NCI-H1694 (cell line): ENCODE measurements around the gene BPGM.
"Not testable (repeated sequence)": the region's sequence is repeated elsewhere in the genome, so short reads cannot be mapped to it uniquely, and the experiment has no call there.

Experiments
- DNase-seq: peaks from one replicate; lab custom pipeline; 2025; lab: John Stamatoyannopoulos, UW

Gene BPGM

GRCh38 chr7:134632052-134632451 is 14.6 kb upstream of the BPGM start:
- no peak for DNase-seq

DNA sequence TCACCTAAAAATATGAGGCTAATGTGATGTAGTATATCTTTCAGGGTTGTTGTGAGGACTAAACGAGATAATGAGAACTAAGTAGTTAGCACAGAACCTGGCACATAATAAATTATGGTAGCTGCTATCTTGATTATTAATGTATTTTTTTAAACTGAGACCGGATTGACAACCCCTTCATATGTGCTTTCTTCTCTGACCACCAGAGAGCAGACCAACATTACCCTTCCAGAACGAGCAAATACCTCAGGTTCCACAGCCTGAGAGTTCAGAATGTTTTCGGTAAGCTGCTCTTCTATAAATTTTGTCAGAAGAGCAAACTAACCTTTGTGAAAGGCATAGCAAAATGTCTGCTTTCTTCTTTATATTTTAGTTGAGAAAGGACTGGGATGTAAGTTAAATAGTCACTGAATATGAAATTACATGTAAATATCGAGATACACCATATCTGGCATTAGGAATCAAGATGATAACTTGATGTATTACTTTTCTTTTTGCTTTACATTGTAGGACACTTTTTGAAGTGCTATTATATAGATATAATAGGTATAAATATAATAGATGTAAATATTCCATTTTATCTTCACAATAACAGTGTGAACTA is 13.6 kb upstream of the BPGM start:
- peak; percentile 6 for DNase-seq

DNA sequence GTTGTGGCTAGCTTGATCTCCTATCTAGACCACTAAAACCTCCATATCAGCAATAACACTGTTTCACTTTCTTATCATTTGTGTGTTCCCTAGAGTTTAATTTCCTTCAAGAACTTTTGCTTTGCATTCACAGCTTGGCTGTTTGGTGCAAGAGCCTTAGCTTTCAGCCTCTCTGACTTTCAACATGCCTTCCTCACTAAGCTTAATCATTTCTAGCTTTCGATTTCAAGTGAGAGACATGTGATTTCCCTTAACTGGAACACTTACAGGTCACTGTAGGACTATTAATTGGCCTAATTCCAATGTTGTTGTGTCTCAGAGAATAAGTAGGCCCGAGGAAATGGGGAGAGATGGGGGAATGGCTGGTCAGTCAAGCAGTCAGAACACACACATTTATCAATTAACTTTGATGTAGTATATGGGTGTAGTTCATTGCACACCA is 10.6 kb upstream of the BPGM start:
- no peak for DNase-seq

DNA sequence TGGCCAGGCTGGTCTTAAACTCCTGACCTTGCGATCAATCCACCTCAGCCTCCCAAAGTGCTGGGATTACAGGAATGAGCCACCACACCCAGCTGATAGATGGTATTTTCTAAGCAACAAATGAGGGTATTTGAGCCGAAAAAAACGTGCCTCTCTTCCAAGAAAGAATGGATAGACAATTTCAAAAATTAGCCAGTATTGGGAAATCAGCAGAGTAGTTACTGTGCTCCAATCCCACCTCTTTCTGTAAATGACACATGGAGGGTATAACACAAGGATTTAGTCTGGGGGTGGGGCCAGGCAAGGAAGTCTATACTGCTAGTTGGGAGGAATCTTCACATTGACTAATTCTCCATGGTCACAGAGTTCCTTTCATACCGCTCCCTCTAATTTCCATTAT is 9.2 kb upstream of the BPGM start:
- no peak for DNase-seq

DNA sequence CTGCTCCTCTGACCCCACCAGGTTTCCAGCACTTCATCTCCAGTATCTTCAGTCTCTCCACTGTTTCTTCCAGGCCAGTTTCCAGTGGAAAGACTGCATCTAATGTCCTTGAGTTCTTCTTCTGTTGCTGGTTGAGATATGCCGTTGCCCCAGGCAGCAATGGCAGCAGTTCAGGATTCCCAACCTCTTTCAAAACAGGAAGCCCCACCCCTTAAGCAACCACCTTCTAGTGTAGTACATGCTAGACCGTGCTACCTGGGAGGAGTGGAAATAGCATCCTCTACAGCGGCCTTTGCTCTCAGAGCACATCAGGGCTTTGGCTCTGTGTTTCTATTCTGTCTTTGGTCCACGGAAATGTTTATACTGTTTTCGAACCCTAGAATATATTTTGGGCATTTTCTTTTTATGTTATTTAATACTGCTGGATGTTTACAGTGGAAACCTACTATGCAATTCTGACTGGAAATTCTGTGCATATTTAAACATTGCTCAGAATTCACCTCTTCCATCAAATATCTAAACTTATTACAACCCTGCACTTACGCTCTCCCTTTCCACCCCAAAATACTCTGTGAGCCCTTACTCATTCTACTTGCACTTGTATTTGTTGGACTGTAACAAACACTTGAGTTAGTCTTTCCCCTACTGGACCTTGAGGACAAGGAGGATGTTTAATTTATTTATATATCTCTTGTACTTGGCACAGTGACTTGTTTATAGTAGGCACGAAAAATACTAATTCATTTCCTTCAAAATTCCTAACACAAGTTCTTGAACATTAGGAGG is 8.5 kb upstream of the BPGM start:
- no peak for DNase-seq

DNA sequence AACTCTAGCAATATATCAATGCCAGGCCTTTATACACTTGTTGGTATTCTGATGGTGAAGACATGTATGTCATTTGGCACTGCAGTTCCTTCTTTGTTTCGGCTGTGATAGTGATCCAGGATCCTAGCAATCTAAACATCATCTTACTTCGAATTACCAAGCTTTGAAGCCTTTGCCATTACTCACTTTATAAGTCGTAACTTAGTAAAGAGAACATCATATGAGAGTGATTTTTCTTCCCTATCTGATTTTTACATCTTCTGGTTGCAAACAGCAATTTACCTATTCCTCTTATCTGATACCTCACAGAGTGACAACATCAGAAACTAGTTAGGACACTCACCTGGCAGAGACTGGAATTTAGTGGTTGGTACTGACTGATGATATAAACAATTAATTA is 7.6 kb upstream of the BPGM start:
- DNase-seq = no peak

DNA sequence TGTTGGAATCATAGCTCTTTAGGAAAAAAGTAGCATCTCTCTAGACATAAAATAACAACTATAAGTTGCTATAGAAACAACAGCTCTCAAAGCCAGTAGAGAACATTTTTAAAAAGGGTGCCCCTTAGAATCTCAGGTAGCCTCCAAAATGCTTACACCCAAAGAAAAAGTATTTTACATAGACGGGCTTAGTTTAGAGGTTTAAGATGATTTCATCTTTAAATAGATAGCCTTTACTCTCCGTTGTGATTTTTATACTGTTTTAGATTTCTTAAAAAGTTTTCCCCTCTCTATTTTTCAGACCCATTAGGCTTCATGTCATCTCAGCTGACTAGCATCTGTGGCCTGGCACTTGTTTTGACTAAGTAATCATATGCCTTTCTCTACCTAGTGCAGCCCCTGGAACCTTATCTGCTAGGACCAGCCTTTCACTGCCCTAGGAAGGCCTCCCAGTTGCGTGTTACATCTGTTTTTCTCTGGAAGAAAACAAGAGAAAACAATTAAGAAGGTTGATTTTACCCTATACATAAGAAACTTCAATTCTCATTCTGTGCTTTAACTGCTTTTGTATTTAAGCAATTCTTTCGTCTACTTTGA is 6.9 kb upstream of the BPGM start:
- no peak for DNase-seq

- DNase-seq = no peak
Observed at GRCh38 chr7:134640842-134641715, 5.6 kb upstream of the BPGM start.

- not testable (repeated sequence) for DNase-seq
Observed at GRCh38 chr7:134641981-134642380, 4.7 kb upstream of the BPGM start.

DNA sequence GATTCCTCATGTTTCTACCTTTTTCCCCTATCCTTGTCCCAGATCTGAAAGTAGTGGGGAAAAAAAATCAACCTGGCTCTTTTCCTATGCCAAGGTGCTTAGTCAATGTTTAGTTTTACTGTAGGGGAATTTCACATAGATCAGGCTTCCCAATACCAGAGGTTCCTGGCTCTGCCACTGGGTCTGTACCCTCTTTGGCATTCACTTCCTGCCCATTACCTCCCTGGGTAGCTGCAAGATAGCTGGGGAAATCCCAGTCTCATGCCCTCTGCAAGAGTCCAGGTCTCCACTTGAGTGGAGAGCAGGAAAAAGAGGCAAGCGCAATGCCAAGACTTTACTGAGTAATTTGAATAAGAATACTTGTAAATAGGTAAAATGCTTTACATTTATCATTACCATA is 3.5 kb upstream of the BPGM start:
- DNase-seq = no peak

DNA sequence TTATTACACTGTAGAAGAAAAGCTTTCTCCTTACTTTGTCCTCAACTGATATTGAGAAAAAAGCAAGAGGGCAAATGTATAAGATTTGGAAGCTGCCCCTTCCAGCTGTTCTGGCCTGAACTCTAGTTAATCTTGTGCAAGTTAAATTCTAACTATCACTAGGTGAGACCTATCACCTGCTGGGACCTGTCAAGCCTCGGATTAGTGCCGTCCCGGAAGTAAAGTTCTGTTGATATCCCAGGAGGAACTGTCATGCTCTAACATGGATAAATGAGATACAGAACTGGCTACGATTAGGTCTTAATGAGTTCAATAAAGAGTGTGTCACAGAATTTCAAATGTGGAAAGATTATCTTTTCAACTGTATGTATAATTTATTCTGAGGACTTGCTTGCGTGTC is 1.2 kb upstream of the BPGM start:
- no peak for DNase-seq

DNA sequence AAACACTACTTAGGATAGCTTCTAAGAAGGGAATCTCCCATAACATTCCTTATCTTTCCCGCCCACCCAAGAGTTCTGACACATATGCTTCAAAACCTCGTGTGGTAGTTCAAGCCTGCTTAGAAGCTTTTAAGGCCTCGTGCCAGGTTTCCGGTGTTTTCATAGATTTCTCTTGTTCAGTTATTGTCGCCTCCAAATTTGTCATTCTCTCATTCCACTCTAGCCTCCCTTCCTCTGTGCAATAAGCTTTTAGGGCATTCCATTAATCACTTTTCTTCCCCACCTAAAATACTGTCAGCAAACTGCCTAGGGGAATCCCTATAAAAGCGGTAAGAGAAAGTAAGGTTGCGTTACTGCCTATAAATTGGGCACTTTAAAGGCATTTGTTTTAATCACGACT is 718 bp upstream of the BPGM start:
- DNase-seq = no peak

GRCh38 chr7:134648456-134648855 is 1.8 kb downstream of the BPGM start:
- DNase-seq = no peak

GRCh38 chr7:134649226-134649775 is 2.6 kb downstream of the BPGM start:
- DNase-seq = no peak

DNA sequence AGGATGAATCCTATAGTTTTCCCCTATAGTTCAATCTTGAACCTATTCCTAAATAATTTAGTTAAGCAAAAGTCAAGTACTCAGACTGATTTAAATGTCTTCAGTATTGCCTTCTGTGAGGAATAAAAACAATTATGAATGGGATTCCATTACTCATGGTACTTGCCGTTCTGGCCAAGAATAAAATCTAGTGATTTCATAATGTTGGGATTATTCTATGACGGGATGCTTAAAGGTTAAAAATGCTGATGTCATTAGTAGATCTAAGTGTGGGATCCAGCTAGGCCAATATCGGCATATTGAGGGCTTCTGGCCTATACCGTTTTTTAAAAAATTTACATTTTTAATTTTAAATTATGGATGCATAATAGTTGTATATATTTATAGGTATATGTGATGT is 5.3 kb downstream of the BPGM start:
- DNase-seq = no peak

DNA sequence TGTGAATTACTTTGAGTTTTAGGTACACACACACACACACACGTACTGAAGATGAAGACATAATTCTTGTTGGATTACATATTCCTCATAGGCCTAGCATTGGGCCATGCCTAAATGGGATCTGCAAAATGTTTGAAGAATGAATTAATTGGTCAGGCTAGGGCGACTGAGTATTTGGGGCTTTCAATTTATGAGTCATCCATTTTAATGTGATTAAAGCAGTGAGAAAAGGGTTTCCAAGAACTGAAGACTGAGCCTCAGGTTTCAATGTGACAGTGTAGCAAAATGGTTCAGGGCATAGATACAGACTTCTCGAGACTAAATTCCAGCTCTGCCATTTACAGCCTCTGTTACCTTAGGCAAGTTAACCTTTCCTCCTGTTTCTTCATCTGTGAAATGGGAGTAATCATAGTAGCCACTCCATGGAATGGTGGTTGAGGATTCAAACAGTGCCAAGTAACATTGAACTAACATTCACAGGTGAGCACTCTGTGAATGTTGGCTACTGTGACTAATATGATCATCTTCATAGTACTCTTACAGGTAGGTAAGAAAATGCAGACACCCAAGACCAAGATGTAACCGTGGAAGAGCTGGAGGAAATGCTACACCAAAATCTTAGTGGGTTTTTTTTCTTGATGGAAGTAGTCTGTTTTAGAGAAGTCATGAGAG is 7.6 kb downstream of the BPGM start:
- no peak for DNase-seq

- no peak for DNase-seq
Observed at GRCh38 chr7:134657526-134657925, 10.9 kb downstream of the BPGM start.

DNA sequence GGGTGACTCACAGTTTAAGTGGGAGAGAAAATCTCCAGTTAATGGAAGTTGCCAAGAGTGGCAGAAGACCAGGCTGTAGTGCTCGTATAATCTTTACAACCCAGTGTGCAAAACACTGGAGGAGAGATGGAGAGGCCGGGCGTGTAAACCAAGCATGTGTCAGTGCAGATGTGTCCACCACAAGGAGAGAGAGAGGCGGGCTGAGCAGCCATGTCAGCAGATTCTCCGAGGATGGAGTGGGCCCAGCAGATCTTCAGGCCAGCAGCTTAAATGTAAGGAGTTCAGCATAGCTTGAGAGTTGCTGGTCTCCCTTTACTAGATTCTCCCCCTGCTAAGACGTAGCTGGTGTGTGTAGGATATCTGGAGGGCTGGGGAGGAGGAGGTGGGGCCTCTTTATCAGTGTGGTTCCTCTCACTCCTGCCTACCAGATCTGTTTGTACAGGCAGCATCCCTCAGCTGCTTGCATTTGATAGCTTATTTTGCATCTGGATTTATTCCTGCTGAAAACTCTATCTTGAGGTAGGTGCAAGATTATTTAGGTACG is 13.7 kb downstream of the BPGM start:
- no peak for DNase-seq

- DNase-seq = no peak
Observed at GRCh38 chr7:134660961-134661376, 14.3 kb downstream of the BPGM start.

DNA sequence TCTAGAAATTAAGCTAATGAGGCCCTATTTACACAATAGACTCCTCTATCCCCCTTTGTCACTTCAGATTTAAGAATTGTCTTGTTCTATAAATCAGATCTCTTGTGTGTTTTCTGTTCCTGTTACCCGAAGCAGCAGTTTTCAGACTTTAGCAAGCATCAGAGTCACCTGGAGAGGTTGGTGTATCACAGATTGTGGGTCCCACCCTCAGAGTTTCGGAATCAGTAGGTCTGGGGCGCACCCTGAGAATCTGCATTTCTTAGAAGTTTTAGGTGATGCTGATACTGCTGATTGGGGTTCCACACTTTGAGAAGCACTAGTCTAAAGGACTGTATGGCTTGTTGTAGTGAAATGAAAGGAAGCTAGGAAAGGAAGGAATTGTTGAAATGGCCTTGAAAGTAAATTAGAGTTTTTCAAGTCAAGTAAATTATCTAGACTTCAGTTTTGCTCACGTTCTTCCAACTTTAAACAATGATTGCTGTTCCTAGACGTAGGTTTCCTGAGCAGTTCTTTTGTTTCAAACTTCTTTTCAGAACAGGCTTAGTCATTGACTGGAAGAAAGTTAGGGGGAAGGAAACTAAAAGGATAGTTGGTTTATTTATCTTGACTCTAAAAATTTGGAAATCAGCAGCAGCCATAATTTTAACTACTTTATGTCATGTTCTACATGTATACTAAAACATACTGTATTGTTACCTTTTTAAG is 15.7 kb downstream of the BPGM start:
- DNase-seq = no peak

DNA sequence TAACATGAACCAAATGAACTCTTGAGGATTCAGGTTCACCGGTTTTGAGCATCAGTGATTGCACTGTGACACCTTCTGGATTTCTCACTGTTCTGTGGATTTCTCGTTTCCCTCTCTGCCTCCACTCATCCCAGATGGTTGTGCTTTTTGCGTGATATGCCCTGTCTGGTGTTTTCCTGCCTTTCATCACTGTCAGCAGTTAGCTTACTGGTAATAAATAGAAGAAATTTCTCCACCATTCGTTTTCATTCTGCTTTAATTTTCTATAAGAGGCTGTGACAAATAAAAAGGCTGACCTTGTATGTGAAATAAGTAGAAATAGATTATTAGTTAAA is 16.2 kb downstream of the BPGM start:
- no peak for DNase-seq
